SU-DHL-6 (cell line): Measurements from ENCODE around the gene BTBD19.

Experiments used
- H2AFZ ChIP-seq: fragments of 200-600 bp; sonication (generic); 2 replicates; pipeline ENCODE4 v1.6.1; 2014; ENCODE audit warnings: low read depth, mild to moderate bottlenecking, moderate library complexity, mixed read lengths, antibody characterized with exemption, low read length; ENCODE audit not compliant: severe bottlenecking
- H3F3A ChIP-seq: fragments of 200-600 bp; shearing (Covaris generic); 2 replicates; pipeline ENCODE4 v1.6.0; 2016; ENCODE audit warnings: antibody characterized with exemption, mild to moderate bottlenecking; ENCODE audit not compliant: insufficient read depth
- H3K27ac ChIP-seq: fragments of 200-600 bp; sonication (generic); 2 replicates; pipeline ENCODE4 v1.5.1; 2016; ENCODE audit warnings: low read depth, mild to moderate bottlenecking, low read length, moderate library complexity, mixed read lengths
- H3K27me3 ChIP-seq: fragments of 200-600 bp; sonication (generic), shearing (Covaris generic); 2 replicates; pipeline ENCODE4 v1.6.0; 2014; ENCODE audit warnings: mild to moderate bottlenecking, low read length
- H3K36me3 ChIP-seq: fragments of 200-600 bp; sonication (generic); 2 replicates; pipeline ENCODE4 v1.6.1; 2014; ENCODE audit warnings: mild to moderate bottlenecking, low read length, mixed read lengths
- H3K4me2 ChIP-seq: fragments of 300-600, 200-600 bp; shearing (Covaris generic), sonication (generic); 2 replicates; pipeline ENCODE4 v1.6.0; 2014; ENCODE audit warnings: low read length, low read depth, mild to moderate bottlenecking; ENCODE audit not compliant: poor library complexity, severe bottlenecking
- H3K4me3 ChIP-seq: fragments of 200-600 bp; sonication (generic); 2 replicates; pipeline ENCODE4 v1.5.1; 2014; ENCODE audit warnings: antibody characterized with exemption, low read length, mild to moderate bottlenecking, mixed read lengths; ENCODE audit not compliant: insufficient read depth, poor library complexity, severe bottlenecking
- H3K79me2 ChIP-seq: fragments of 200-600 bp; sonication (generic); 2 replicates; pipeline ENCODE4 v1.6.1; 2014; ENCODE audit warnings: mild to moderate bottlenecking, low read length, moderate library complexity; ENCODE audit not compliant: insufficient read depth
- H3K9ac ChIP-seq: fragments of 200-600 bp; sonication (generic); 2 replicates; pipeline ENCODE4 v1.7.0; 2014; ENCODE audit warnings: mild to moderate bottlenecking, low read length
- H3K9me2 ChIP-seq: fragments of 200-600 bp; sonication (generic); replicated peaks from 2 replicates; pipeline ENCODE4 v1.6.1; 2014; ENCODE audit warnings: low read length; ENCODE audit not compliant: insufficient read depth
- H3K9me3 ChIP-seq: fragments of 200-600 bp; sonication (generic); 2 replicates; pipeline ENCODE4 v1.6.1; 2014; ENCODE audit warnings: low read length, mixed read lengths; ENCODE audit not compliant: insufficient read depth
- H4K20me1 ChIP-seq: fragments of 200-600 bp; sonication (generic); 2 replicates; pipeline ENCODE4 v1.6.1; 2014; ENCODE audit warnings: low read depth, mild to moderate bottlenecking, antibody characterized with exemption, low read length, moderate library complexity, mixed read lengths
- CTCF ChIP-seq: fragments of 200-600 bp; sonication (generic); IDR thresholded peaks from one replicate; pipeline ENCODE4 v1.5.1; 2017; ENCODE audit warnings: antibody characterized with exemption, mild to moderate bottlenecking, low read length, moderate library complexity; ENCODE audit not compliant: insufficient read depth, poor library complexity, severe bottlenecking
- EZH2phosphoT487 ChIP-seq: fragments of 200-600 bp; sonication (generic), shearing (Covaris generic); conservative IDR thresholded peaks from 2 replicates; pipeline ENCODE4 v1.6.1; 2018; ENCODE audit warnings: mild to moderate bottlenecking, antibody characterized with exemption, low read length, moderate library complexity, mixed read lengths

BTBD19 gene

GRCh38 chr1:44802306-44803061 is 5.8 kb upstream of the BTBD19 start:
- no peak overlapping the region for H3K27ac ChIP-seq
- TF ChIP-seq EZH2phosphoT487 = no peak
- TF ChIP-seq CTCF = no peak
- no peaks in the 10 kb centered on the region for H3K79me2 ChIP-seq
- H3K9ac ChIP-seq = no peak overlapping the region
- no peak overlapping the region for H3K4me3 ChIP-seq
- H2AFZ ChIP-seq = no peak overlapping the region
- H4K20me1 ChIP-seq = no peaks in the 10 kb centered on the region
- peaks cover 12% of the 10 kb centered on the region; the same call in 1 of the 2 replicates for H3F3A ChIP-seq
- no peaks in the 10 kb centered on the region for H3K36me3 ChIP-seq
- H3K4me2 ChIP-seq = peak overlapping the region; percentile 35
- H3K27me3 ChIP-seq = no peaks in the 10 kb centered on the region
- no peaks in the 10 kb centered on the region for H3K9me3 ChIP-seq
- no peaks in the 10 kb centered on the region for H3K9me2 ChIP-seq

DNA sequence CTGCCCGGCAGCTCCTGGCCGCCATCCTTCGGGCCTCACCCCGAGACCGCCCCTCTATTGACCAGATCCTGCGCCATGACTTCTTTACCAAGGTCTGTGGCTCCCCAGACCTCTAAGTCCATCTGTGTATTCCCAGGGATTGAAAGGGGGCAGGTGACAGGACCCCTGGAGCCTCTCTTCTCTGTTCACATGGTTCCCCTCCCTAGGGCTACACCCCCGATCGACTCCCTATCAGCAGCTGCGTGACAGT is 5.3 kb upstream of the BTBD19 start:
- peaks cover 12% of the 10 kb centered on the region; the same call in 1 of the 2 replicates for H3F3A ChIP-seq
- no peaks in the 10 kb centered on the region for H4K20me1 ChIP-seq
- TF ChIP-seq CTCF = no peak
- no peak for TF ChIP-seq EZH2phosphoT487
- H3K79me2 ChIP-seq = no peaks in the 10 kb centered on the region
- no peaks in the 10 kb centered on the region for H3K9me3 ChIP-seq
- no peak overlapping the region for H3K27ac ChIP-seq
- H3K27me3 ChIP-seq = no peaks in the 10 kb centered on the region
- no peaks in the 10 kb centered on the region for H3K36me3 ChIP-seq
- no peak overlapping the region for H2AFZ ChIP-seq
- no peak overlapping the region for H3K4me2 ChIP-seq
- H3K4me3 ChIP-seq = no peak overlapping the region
- no peak overlapping the region for H3K9ac ChIP-seq
- no peaks in the 10 kb centered on the region for H3K9me2 ChIP-seq

DNA sequence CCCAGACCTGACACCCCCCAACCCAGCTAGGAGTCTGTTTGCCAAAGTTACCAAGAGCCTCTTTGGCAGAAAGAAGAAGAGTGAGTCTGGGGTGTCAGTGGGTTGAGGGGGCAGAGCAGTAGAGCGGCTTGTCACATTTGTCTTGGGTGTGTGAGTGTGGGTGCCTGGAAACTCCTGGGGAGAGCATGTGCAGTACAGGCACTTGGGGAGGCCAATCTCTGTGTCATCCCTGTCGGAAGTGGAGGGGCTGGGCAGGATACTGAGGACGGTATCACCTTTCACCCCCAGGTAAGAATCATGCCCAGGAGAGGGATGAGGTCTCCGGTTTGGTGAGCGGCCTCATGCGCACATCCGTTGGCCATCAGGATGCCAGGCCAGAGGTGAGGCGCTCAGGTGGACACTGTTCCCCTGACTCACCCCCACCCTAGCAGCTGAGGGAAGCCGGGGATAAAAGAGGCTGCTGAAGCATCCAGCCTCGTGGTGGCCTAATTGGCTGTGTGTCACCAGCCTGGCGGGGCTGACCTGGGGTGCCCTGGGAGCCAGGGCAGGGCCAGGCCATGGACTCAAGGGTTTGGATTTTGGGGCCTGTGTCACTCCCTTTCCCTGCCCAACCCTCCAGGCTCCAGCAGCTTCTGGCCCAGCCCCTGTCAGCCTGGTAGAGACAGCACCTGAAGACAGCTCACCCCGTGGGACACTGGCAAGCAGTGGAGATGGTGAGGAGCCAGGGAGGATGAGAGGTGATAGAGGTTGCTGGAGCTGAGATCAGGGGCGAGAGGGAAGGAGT is 4.8 kb upstream of the BTBD19 start:
- Histone ChIP-seq H3K79me2 (no peaks in the 10 kb centered on the region), H3K9me2 (no peaks in the 10 kb centered on the region), H3F3A (peaks cover 10% of the 10 kb centered on the region; the same call in 1 of the 2 replicates), H3K36me3 (no peaks in the 10 kb centered on the region), H3K4me3 (no peak overlapping the region), H3K9ac (no peak overlapping the region), H3K27me3 (no peaks in the 10 kb centered on the region), H3K9me3 (no peaks in the 10 kb centered on the region), H3K4me2 (no peak overlapping the region), H3K27ac (no peak overlapping the region), H4K20me1 (no peaks in the 10 kb centered on the region), H2AFZ (no peak overlapping the region)
- TF ChIP-seq CTCF = no peak
